H1 (cell line): ENCODE data around the gene ATP6V0D1. TPM values are rescaled to one million over a fixed set of nuclear protein-coding genes. Genes with fewer than 3 reads are reported as not detected.

Source experiments
- CTCF ChIA-PET: fragments of 300-600 bp; sonication (Branson Sonifier 250); formaldehyde crosslinking; loops from one replicate; lab custom pipeline; 2021; ENCODE audit not compliant: partially characterized antibody; lab: Charles Lee
- POLR2A ChIA-PET: fragments of 300-600 bp; sonication (Branson Sonifier 250); formaldehyde crosslinking; loops from one replicate; lab custom pipeline; 2021; ENCODE audit warnings: inconsistent platforms; ENCODE audit not compliant: partially characterized antibody; lab: Charles Lee
- DNase-seq, 2 experiments: peaks; one replicate each; pipeline versions ENCODE4 v3.0.0 to v3.0.0-alpha.2; 2010 to 2022; ENCODE audit warnings: low spot score in 2 of 2, low read depth in 1 of 2, mixed read lengths in 1 of 2
- FAIRE-seq: peaks from 2 replicates; lab custom pipeline; 2011; peaks lifted over from hg19 to GRCh38; lab: Jason Lieb, UNC
- H2AFZ ChIP-seq: 2 replicates; pipeline ENCODE4 v1.8.1; 2012; ENCODE audit warnings: low read length, inconsistent platforms
- H2AK5ac ChIP-seq: 2 replicates; pipeline ENCODE4 v1.6.1; 2013; ENCODE audit warnings: low read depth, low read length
- H2BK120ac ChIP-seq: replicated peaks from 2 replicates; pipeline ENCODE3; 2013; ENCODE audit warnings: low read depth, low read length, inconsistent platforms
- H2BK12ac ChIP-seq: 2 replicates; pipeline ENCODE4 v1.6.1; 2013; ENCODE audit warnings: low read depth, low read length
- H2BK15ac ChIP-seq: 2 replicates; pipeline ENCODE4 v1.6.1; 2013; ENCODE audit warnings: low read length
- H2BK20ac ChIP-seq: 2 replicates; pipeline ENCODE4 v1.6.1; 2013; ENCODE audit warnings: low read length
- H2BK5ac ChIP-seq: 2 replicates; pipeline ENCODE4 v1.6.1; 2013; ENCODE audit warnings: low read depth, low read length
- H3K14ac ChIP-seq: 2 replicates; pipeline ENCODE4 v1.6.1; 2013; ENCODE audit warnings: inconsistent platforms; ENCODE audit not compliant: insufficient read length
- H3K18ac ChIP-seq: 2 replicates; pipeline ENCODE4 v1.6.1; 2013; ENCODE audit warnings: low read length; ENCODE audit errors: extremely low read depth
- H3K23ac ChIP-seq: 2 replicates; pipeline ENCODE4 v1.6.1; 2013; ENCODE audit warnings: inconsistent platforms; ENCODE audit not compliant: insufficient read length
- H3K23me2 ChIP-seq: 2 replicates; pipeline ENCODE4 v1.6.1; 2013; ENCODE audit warnings: low read depth, low read length
- H3K27ac ChIP-seq: 2 replicates; pipeline ENCODE4 v1.6.1; 2011; ENCODE audit warnings: low read depth, low read length, inconsistent platforms
- H3K27me3 ChIP-seq, 4 experiments: replicated peaks in 1 of 4; 1 replicate in 1 of 4; 2 replicates in 3 of 4; pipeline versions ENCODE4 v1.6.1 to v1.8.1; 2011 to 2013; ENCODE audit warnings: low read length in 3 of 4, mild to moderate bottlenecking in 3 of 4, inconsistent platforms in 2 of 4, mixed read lengths in 2 of 4, moderate library complexity in 1 of 4; ENCODE audit not compliant: control insufficient read depth in 3 of 4, insufficient read depth in 3 of 4; ENCODE audit errors: extremely low read depth in 1 of 4
- H3K36me3 ChIP-seq, 4 experiments: 2 replicates each; pipeline versions ENCODE4 v1.6.1 to v1.8.1; 2011 to 2013; ENCODE audit warnings: mild to moderate bottlenecking in 4 of 4, low read length in 3 of 4, moderate library complexity in 2 of 4, control low read depth in 1 of 4, inconsistent platforms in 1 of 4; ENCODE audit not compliant: insufficient read depth in 4 of 4, control insufficient read depth in 2 of 4
- H3K4ac ChIP-seq: replicated peaks from 2 replicates; pipeline ENCODE3; 2013; ENCODE audit warnings: low read length, low read depth, mixed read lengths, inconsistent platforms; ENCODE audit not compliant: insufficient read length
- H3K4me1 ChIP-seq, 4 experiments: replicated peaks in 1 of 4; 1 replicate in 1 of 4; 2 replicates in 3 of 4; pipeline versions ENCODE4 v1.6.1 to v1.8.1; 2011 to 2013; ENCODE audit warnings: low read length in 3 of 4, inconsistent platforms in 2 of 4, mixed read lengths in 1 of 4; ENCODE audit not compliant: insufficient read depth in 4 of 4, control insufficient read depth in 3 of 4
- H3K4me2 ChIP-seq, 2 experiments: 2 replicates each; pipeline versions ENCODE4 v1.6.1 to v1.8.1; 2011 to 2013; ENCODE audit warnings: low read depth in 2 of 2, low read length in 2 of 2, control low read depth in 1 of 2, inconsistent platforms in 1 of 2, mild to moderate bottlenecking in 1 of 2; ENCODE audit not compliant: insufficient read depth in 1 of 2
- H3K4me3 ChIP-seq, 4 experiments: fragments of 200-600, 300-600 bp in 1 of 4; sonication (generic), shearing (Covaris generic), sonication (Bioruptor Twin) in 1 of 4; 2 replicates each; pipeline versions ENCODE4 v1.5.1 to v1.8.1; 2011 to 2016; ENCODE audit warnings: low read length in 4 of 4, low read depth in 3 of 4, control low read depth in 2 of 4, inconsistent platforms in 2 of 4, mild to moderate bottlenecking in 2 of 4, mixed read lengths in 1 of 4, moderate library complexity in 1 of 4; ENCODE audit not compliant: insufficient read depth in 2 of 4; ENCODE audit errors: extremely low read depth in 1 of 4
- H3K56ac ChIP-seq: replicated peaks from 2 replicates; pipeline ENCODE3; 2013; ENCODE audit warnings: low read depth, mild to moderate bottlenecking, mixed read lengths, low read length, inconsistent platforms; ENCODE audit not compliant: insufficient read length
- H3K79me1 ChIP-seq: 2 replicates; pipeline ENCODE4 v1.6.1; 2013; ENCODE audit warnings: low read depth, low read length, control low read depth
- H3K79me2 ChIP-seq, 2 experiments: 2 replicates each; pipeline versions ENCODE4 v1.6.1 to v1.8.1; 2012 to 2013; ENCODE audit warnings: low read length in 2 of 2, mild to moderate bottlenecking in 2 of 2, inconsistent platforms in 1 of 2; ENCODE audit not compliant: insufficient read depth in 2 of 2, control insufficient read depth in 1 of 2
- H3K9ac ChIP-seq, 4 experiments: replicated peaks in 1 of 4; 1 replicate in 1 of 4; 2 replicates in 3 of 4; pipeline versions ENCODE4 v1.6.1 to v1.8.1; 2011 to 2013; ENCODE audit warnings: low read depth in 3 of 4, low read length in 3 of 4, control low read depth in 2 of 4, mild to moderate bottlenecking in 2 of 4, moderate library complexity in 2 of 4, inconsistent platforms in 1 of 4; ENCODE audit errors: extremely low read depth in 1 of 4
- H3K9me3 ChIP-seq, 2 experiments: 2 replicates each; pipeline versions ENCODE4 v1.6.1 to v1.8.1; 2012 to 2013; ENCODE audit warnings: mild to moderate bottlenecking in 2 of 2, moderate library complexity in 2 of 2, control low read depth in 1 of 2, inconsistent platforms in 1 of 2, low read depth in 1 of 2, low read length in 1 of 2, mixed read lengths in 1 of 2; ENCODE audit not compliant: insufficient read depth in 2 of 2
- H4K20me1 ChIP-seq, 2 experiments: replicated peaks in 1 of 2; 2 replicates each; pipeline versions ENCODE3 to v1.8.1; 2011 to 2013; ENCODE audit warnings: inconsistent platforms in 2 of 2, low read length in 2 of 2, mild to moderate bottlenecking in 1 of 2; ENCODE audit not compliant: insufficient read depth in 2 of 2, control insufficient read depth in 1 of 2
- H4K5ac ChIP-seq: 2 replicates; pipeline ENCODE4 v1.6.1; 2013; ENCODE audit warnings: low read length, low read depth, mixed read lengths, inconsistent platforms; ENCODE audit not compliant: insufficient read length
- H4K8ac ChIP-seq: 2 replicates; pipeline ENCODE4 v1.8.0; 2013; ENCODE audit warnings: mild to moderate bottlenecking, moderate library complexity, low read length, inconsistent platforms; ENCODE audit not compliant: insufficient read depth; ENCODE audit errors: extremely low read depth
- H4K91ac ChIP-seq: replicated peaks from 2 replicates; pipeline ENCODE3; 2013; ENCODE audit warnings: low read length, mixed read lengths, inconsistent platforms; ENCODE audit not compliant: insufficient read length
- BCL11A ChIP-seq, 2 experiments: IDR thresholded peaks; one replicate each; pipeline ENCODE4 v1.6.1; 2011; ENCODE audit warnings: low read depth in 2 of 2, low read length in 2 of 2, mild to moderate bottlenecking in 2 of 2
- HDAC2 ChIP-seq, 2 experiments: fragments of 300-600 bp in 1 of 2; sonication (generic) in 1 of 2; IDR thresholded peaks; 2 replicates each; pipeline ENCODE4 v1.6.1; 2011 to 2012; ENCODE audit warnings: low read depth in 2 of 2, low read length in 2 of 2, mild to moderate bottlenecking in 2 of 2, moderate library complexity in 2 of 2, borderline replicate concordance in 1 of 2, inconsistent platforms in 1 of 2
- JUN ChIP-seq: IDR thresholded peaks from 2 replicates; pipeline ENCODE4 v1.6.1; 2011; ENCODE audit warnings: low read depth, mild to moderate bottlenecking, improper control_type of control experiment, low read length
- KDM4A ChIP-seq: IDR thresholded peaks from one replicate; pipeline ENCODE4 v1.7.1; 2012; ENCODE audit warnings: low read depth, mild to moderate bottlenecking, moderate library complexity, low read length, inconsistent platforms; ENCODE audit not compliant: severe bottlenecking
- POLR2AphosphoS5 ChIP-seq: IDR thresholded peaks from 2 replicates; pipeline ENCODE4 v1.6.1; 2011; ENCODE audit warnings: low read depth, low read length
- SIN3A ChIP-seq, 2 experiments: IDR thresholded peaks in 1 of 2; conservative IDR thresholded peaks in 1 of 2; 2 replicates each; pipeline ENCODE4 v1.6.1; 2011 to 2012; ENCODE audit warnings: low read length in 2 of 2, improper control_type of control experiment in 1 of 2, low read depth in 1 of 2, mild to moderate bottlenecking in 1 of 2
- SIRT6 ChIP-seq: IDR thresholded peaks from one replicate; pipeline ENCODE4 v1.7.1; 2012; ENCODE audit warnings: low read length, inconsistent platforms
- SIX5 ChIP-seq: IDR thresholded peaks from 2 replicates; pipeline ENCODE4 v1.6.1; 2011; ENCODE audit warnings: mild to moderate bottlenecking, low read depth, low read length
- TBP ChIP-seq: IDR thresholded peaks from 2 replicates; pipeline ENCODE4 v1.6.1; 2011; ENCODE audit warnings: low read depth, low read length, improper control_type of control experiment
- TEAD4 ChIP-seq: IDR thresholded peaks from 2 replicates; pipeline ENCODE4 v1.6.1; 2012; ENCODE audit warnings: low read depth, low read length, inconsistent platforms, mixed read lengths
- WGBS, 2 experiments: shearing (Covaris generic) in 1 of 2; methylation state at CpG; one replicate each; pipeline versions ENCODE4 v1.1.6 to v1.1.7; 2013 to 2015; ENCODE audit warnings: low lambda C conversion rate in 2 of 2, mixed read lengths in 2 of 2, inconsistent platforms in 1 of 2, low coverage in 1 of 2, missing lambda C conversion rate in 1 of 2; ENCODE audit not compliant: insufficient replicate concordance in 2 of 2, insufficient coverage in 1 of 2, insufficient read length in 1 of 2; ENCODE audit errors: extremely low coverage in 1 of 2, missing lambda C conversion rate in 1 of 2; 5-methylcytosine and 5-hydroxymethylcytosine counted together
- polyA plus RNA-seq, 7 experiments: library from polyadenylated mRNA; depleted of rRNA in 3 of 7; stranded (reverse) in 5 of 7; unstranded in 2 of 7; fragments of >200 nt in 5 of 7; fragments of 200-250 nt in 2 of 7; gene quantifications; 1 replicate in 5 of 7; 2 replicates in 1 of 7; 4 replicates in 1 of 7; pipeline versions ENCODE4 v1.2.1 to v1.2.3, GENCODE V29; 2011 to 2013; ENCODE audit warnings: missing spikeins in 2 of 7, mixed read lengths in 2 of 7
- total RNA-seq: library from RNA; stranded (reverse); fragmentation: NEBNext Ultra II Directional; extraction: Animal tissue kit (Norgen Biotek cat#: 25700); gene quantifications from 2 replicates; pipeline ENCODE4 v1.2.1, GENCODE V29; 2021

ATP6V0D1 gene
- total and polyA plus RNA-seq, 2 of the 8 experiments (the other 6 are each of a cell fraction or from before 2014, with no cell fraction given), result 47.3 to 134 TPM

GRCh38 chr16:67396159-67397035 lies 84.6 kb downstream of the ATP6V0D1 start:
- H4K8ac ChIP-seq, result peak overlapping the region; percentile 39
- FAIRE-seq, result no peak
- H3K27ac ChIP-seq, result no peak overlapping the region
- no peaks in the 10 kb centered on the region for H3K9me3 ChIP-seq
- no peak overlapping the region for H2AK5ac ChIP-seq
- H4K20me1 ChIP-seq, result peaks cover 6 to 9% of the 10 kb centered on the region in 2 experiments
- peak overlapping the region; percentile 66; the same call in 1 of the 2 replicates for H3K18ac ChIP-seq
- ChIA-PET CTCF (interaction anchor here (1.0 to 32.4 kb wide), 11 partner anchors 8 to 110 kb away, joined by 3 to 476 read pairs (median 4); partner anchors contain the start of gene ZDHHC1), POLR2A (interaction anchor here (0.7 to 2.1 kb wide), 6 partner anchors 9 to 110 kb away, joined by 3 to 8 read pairs (median 4); no protein-coding TSS in a partner anchor)
- H2AFZ ChIP-seq, result no peak overlapping the region; the same call in 1 of the 2 replicates
- H3K4me2 ChIP-seq, result peak overlapping the region; percentile 53 to 60
- peaks cover 24 to 53% (median 46%) of the 10 kb centered on the region in 4 experiments for H3K27me3 ChIP-seq
- 0 out of 7 replicates have a peak overlapping the region, but pooled peaks of 1 of the 4 experiments have one; percentile 4 for H3K9ac ChIP-seq
- 14% methylated on average over 27 of the region's 31 CpGs; no CpG with 5 or more reads in 1 of the 2 experiments for WGBS, 2 experiments
- H3K56ac ChIP-seq, result no peak overlapping the region
- no peak overlapping the region for H2BK20ac ChIP-seq
- no peaks in the 10 kb centered on the region for H3K79me1 ChIP-seq
- H2BK120ac ChIP-seq, result no peak overlapping the region
- no peak overlapping the region for H3K14ac ChIP-seq
- peak in 1 of 2 experiments; percentile 80 for DNase-seq
- H4K91ac ChIP-seq, result peak overlapping the region; percentile 12
- H3K4ac ChIP-seq, result peak overlapping the region; percentile 82
- peaks cover 0 to 39% (median 27%) of the 10 kb centered on the region in 4 experiments; a peak in 6 of 7 replicates for H3K4me1 ChIP-seq
- H3K79me2 ChIP-seq, result no peaks in the 10 kb centered on the region
- H3K23ac ChIP-seq, result no peak overlapping the region
- no peak overlapping the region for H2BK15ac ChIP-seq
- H3K36me3 ChIP-seq, result no peaks in the 10 kb centered on the region
- H4K5ac ChIP-seq, result no peak overlapping the region
- H2BK12ac ChIP-seq, result peak overlapping the region; percentile 56; the same call in 1 of the 2 replicates
- peak overlapping the region in 3 of 4 experiments; percentile 10 to 49 (median 11); a peak in 4 of 8 replicates for H3K4me3 ChIP-seq
- no peak overlapping the region; the same call in 1 of the 2 replicates for H2BK5ac ChIP-seq
- no peaks in the 10 kb centered on the region; the same call in 1 of the 2 replicates for H3K23me2 ChIP-seq
- TF ChIP-seq SIRT6 (no peak), JUN (no peak), SIN3A (conservative IDR thresholded peaks at IDR 0.05 in 1 of 2, IDR thresholded peaks at IDR 0.05 in 1 of 2; ENCODE audit: low read depth in 1 of 2, low read length in 2 of 2) (peak; percentile 89 to 91; a peak in 3 of 4 replicates), KDM4A (no peak), SIX5 (no peak), HDAC2 (IDR thresholded peaks at IDR 0.05; ENCODE audit: borderline replicate concordance in 1 of 2, low read depth in 2 of 2, low read length in 2 of 2) (no peak), TEAD4 (peak; percentile 60; the same call in 1 of the 2 replicates), TBP (no peak), POLR2AphosphoS5 (no peak), BCL11A (IDR thresholded peaks at IDR 0.05; ENCODE audit: low read depth in 2 of 2, low read length in 2 of 2) (no peak)
